Right forelimb (tissue), 1 donor: Measurements from ENCODE around the gene LRPPRC.

ENCODE experiments used
- DNase-seq: peaks from one replicate; pipeline ENCODE4 v3.0.0-alpha.2; 2018

The LRPPRC gene

GRCh38 chr2:43905871-43906270 is 89.9 kb downstream of the LRPPRC start:
- no peak for DNase-seq

- no peak for DNase-seq
These were observed 90.4 kb downstream of the LRPPRC start for GRCh38 chr2:43905371-43905803.

- no peak for DNase-seq
These were observed 96.2 kb downstream of the LRPPRC start for GRCh38 chr2:43899589-43899988.

GRCh38 chr2:43898838-43899346 is 96.9 kb downstream of the LRPPRC start:
- no peak for DNase-seq

DNA sequence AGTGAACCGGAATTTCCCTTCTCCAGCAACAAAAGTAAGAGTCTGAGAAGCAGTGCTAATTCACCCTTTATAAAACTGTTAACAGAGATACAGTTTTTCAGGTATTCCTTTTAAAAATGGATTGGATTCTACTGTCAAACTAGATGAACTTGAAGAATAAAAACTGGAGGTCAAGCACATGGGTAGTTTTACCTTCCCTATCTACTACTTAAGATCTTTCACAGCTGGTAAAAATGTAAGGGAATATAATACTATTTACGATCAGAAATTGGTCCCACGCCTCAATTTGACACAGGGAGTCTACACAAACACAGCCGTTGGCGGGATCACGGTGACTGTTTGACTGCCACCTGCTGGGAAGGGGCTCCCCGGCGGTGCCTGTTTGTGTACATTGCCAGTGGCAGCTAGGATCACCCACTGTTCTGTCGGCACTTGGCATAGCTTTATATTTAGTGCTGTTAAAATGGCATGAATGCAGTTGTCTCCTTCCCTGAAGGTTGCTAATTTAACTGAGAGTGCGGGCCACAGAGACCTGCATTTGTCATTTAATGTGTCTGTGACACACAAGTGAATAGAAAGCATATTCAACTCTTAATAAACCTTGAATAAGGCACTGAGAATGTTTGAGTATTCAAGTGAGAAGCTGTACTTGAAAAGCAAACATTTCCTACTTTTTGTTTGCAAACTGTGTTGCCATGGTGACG is 97.5 kb downstream of the LRPPRC start:
- no peak for DNase-seq

DNA sequence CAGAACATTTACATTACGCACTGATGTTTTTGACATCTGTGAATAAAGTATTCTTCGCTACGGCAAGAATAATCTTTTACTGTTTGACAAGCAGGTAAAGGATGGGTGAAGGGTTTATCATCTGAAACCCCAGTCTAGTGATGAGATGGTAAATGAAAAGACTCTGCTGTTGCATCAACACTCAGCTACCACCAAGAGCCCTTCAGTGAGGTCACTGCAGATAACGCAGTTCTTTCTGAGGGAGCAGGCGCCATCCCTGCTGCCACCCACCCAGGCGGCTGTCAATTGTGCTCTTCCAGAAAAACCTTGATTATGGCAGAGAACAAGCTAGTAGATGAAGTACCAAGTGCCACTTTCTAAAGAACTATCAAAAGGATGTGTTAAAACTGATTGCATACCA is 98.3 kb downstream of the LRPPRC start:
- no peak for DNase-seq

- no peak for DNase-seq
These were observed 98.9 kb downstream of the LRPPRC start for GRCh38 chr2:43896906-43897305.

- DNase-seq: no peak
These were observed 101.0 kb downstream of the LRPPRC start for GRCh38 chr2:43894743-43895142.

GRCh38 chr2:43890855-43891254 is 104.9 kb downstream of the LRPPRC start:
- no peak for DNase-seq

- no peak for DNase-seq
These were observed 106.4 kb downstream of the LRPPRC start for GRCh38 chr2:43889416-43889815.

- DNase-seq: no peak
These were observed 108.6 kb downstream of the LRPPRC start for GRCh38 chr2:43887176-43887575.

GRCh38 chr2:43885132-43885632 is 110.6 kb downstream of the LRPPRC start:
- no peak for DNase-seq

GRCh38 chr2:43884689-43885088 is 111.1 kb downstream of the LRPPRC start:
- DNase-seq: no peak

GRCh38 chr2:43882312-43882711 is 113.5 kb downstream of the LRPPRC start:
- no peak for DNase-seq

DNA sequence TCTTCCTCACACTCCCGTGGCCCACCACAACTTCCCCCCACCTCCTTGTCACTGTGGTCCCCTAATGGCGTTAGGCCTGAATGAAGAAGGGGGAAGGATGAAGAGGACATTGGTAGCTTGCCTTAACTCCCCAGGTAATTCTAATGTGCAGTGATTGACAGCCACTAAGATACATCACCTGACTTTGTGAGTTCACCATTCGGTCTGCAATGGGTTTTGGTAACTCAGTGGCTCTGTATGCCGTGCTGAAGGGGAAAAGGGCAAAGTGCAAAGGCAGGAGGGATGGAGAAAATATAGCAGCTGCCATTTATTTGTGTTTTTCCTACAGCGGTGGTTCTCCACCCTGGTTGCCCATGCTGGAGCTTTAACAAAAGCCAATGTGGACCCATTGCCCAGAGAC is 114.8 kb downstream of the LRPPRC start:
- no peak for DNase-seq

GRCh38 chr2:43880471-43880870 is 115.3 kb downstream of the LRPPRC start:
- DNase-seq: no peak

DNA sequence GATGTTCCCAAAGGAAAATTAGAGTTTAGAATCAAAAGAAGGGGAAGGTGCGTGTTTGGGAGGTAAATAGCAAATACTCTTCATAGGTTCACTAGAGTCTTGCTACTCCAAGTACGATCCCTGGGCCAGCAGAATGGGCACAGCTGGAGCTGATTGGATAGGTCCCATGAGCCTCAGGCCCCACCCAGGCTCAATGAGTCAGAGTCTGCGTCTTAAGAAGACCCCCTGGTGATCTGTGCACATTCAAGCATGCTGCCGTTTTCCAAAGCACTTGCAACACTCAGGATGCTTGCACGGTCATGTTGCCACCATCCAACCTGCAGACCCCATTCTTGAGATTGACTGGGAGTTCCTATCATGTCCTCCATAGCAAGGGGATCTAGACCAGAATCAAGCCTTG is 116.5 kb downstream of the LRPPRC start:
- DNase-seq: no peak

GRCh38 chr2:43877782-43878464 is 117.9 kb downstream of the LRPPRC start:
- peak; percentile 68 for DNase-seq

- no peak for DNase-seq
These were observed 120.9 kb downstream of the LRPPRC start for GRCh38 chr2:43874776-43875451.

DNA sequence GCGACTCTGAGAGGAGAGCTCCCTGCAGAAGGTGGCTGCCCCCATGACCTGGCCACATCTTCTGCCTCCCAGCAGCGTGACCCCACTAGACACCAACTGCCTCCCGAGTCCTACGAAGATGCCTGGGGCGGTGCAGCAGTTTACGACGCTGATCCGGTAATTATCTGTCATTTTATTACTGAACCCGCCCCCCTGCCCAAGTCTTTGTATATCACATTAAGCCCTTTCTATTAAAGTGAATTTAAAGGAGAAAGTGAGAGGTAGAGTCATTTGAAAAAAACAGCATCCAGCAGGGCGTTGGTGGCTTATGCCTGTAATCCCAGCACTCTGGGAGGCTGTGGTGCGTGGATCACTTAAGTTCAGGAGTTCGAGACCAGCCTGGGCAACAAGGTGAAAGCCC is 123.6 kb downstream of the LRPPRC start:
- no peak for DNase-seq

GRCh38 chr2:43855292-43855691 is 140.5 kb downstream of the LRPPRC start:
- no peak for DNase-seq

DNA sequence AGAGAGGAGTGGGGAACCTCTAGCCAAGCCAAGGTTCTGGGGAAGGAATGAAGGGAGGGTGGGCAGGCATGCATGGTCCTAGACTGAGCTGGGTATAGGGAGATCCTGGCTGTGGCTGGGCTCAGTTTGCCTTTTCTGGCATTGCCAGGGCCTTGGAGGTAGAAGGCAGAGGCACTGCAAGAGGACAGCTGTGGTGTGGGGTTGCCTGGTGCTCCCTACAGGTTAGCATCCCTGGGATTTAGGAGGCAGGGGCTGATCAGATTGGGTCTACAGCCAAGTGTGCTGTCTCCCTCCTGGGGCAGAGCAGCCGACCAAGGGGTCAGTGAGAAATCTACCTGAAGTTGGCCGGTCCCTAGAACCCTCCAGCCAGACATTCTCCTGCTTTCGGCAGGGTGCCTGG is 141.1 kb downstream of the LRPPRC start:
- DNase-seq: no peak
